Measurements from ENCODE around the gene ZNF746.
"Not testable (repeated sequence)": the region's sequence is repeated elsewhere in the genome, so short reads cannot be mapped to it uniquely, and the experiment has no call there.

ZNF746 gene

GRCh38 chr7:149459540-149460452, 37.8 kb downstream of the ZNF746 start:
- peak in 1 of 2 donors; percentile 10 for DNase-seq (ENCODE audit: low read depth in 2 of 2)

DNA sequence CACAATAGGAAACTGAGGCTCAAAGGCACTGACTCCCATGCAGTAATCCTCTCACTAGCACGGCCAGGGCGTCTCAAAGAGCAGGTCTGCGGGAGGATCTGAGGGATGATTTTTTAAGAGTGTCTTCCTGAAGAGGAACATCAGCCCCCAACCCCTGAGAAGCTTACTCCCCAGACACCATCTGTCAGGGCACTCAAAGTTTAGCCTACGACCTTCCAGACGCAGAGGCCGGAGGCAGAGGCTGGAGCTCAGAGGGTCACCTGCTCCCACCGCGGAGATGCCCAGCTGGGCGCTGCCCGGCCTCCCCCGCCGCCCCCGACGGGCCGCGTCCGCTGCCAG, 38.4 kb downstream of the ZNF746 start:
- no peak for DNase-seq (ENCODE audit: low read depth in 2 of 2)

DNA sequence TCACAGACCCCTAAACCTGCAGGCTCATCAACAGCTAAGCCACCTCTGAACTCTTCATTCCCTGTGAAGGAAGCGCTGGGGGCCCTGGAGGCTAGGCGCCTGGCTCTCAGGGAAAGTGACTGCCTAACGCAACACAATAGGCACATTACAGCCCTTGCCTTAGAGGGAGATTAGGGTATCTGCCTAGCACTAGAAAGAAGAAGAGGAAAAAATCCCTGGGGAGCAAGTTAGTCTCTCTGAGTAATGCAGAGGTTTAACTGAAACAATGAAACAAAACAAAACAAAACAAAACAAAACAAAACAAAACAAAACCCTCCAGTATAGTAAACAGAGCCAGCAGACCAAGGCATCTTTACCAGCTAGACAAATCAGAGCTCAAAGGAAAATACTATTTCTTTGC, 39.4 kb downstream of the ZNF746 start:
- no peak for DNase-seq (ENCODE audit: low read depth in 2 of 2)

GRCh38 chr7:149457766-149458165, 39.8 kb downstream of the ZNF746 start:
- no peak for DNase-seq (ENCODE audit: low read depth in 2 of 2)

GRCh38 chr7:149456506-149457421, 40.8 kb downstream of the ZNF746 start:
- DNase-seq (ENCODE audit: low read depth in 2 of 2), result no peak

DNA sequence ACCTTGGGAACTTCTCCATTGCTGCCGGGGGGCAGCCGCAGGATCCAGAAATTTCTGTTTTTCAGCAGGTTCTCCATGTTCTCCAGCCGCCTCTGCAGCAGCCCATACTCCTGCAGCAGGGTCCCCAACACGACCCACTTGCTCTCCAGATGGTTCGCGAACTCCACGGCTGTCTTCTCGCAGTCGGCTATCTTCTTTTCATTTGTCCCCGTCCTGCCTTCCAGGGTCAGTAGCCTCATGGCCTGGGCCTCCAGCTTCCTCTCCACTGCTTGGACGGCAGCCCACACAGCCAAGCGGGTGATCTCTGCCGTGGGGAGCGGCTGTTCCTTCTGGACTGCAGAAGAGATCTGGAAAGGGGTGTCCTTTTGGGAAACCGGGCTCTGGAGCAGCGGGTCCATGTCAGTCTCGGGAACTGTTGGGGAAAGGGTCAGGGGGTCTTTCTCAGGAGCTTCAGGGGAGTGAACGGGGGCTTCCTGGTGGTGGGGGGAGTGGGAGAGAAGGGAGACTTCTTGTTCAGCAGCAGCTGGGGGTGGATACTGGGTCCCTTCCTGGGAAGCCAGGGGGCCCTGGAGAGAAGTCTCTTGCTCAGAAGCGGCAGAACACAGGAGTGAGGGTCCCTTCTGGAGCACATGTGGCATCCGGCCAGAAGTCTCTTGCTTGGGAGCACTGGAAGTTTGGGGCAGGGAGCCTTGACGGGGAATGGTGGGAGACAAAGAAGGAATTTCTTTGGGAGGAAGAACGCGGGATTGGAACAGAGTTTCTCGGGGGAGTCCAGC, 42.2 kb downstream of the ZNF746 start:
- no peak for DNase-seq (ENCODE audit: low read depth in 2 of 2)

DNA sequence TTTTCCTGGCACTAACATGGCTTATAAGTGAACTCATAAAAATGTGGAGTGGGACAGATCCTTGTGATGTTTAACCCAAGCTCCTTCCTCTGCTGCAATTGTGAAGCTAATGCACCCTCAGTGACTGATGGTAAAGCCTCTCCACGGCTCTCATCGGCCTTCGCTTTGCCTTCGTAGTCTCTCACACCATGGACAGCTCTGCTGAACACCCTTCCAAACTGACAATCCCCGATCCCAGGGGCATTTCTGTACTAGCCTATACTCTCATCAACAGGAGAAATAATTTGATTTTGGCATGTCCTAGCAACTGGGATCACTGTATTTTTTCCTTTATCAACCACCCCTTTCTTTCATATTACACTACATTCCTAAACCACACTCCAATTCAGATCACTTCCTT, 42.9 kb downstream of the ZNF746 start:
- no peak for DNase-seq (ENCODE audit: low read depth in 2 of 2)

GRCh38 chr7:149454006-149454405, 43.6 kb downstream of the ZNF746 start:
- no peak for DNase-seq (ENCODE audit: low read depth in 2 of 2)

GRCh38 chr7:149450821-149451220, 46.8 kb downstream of the ZNF746 start:
- no peak for DNase-seq (ENCODE audit: low read depth in 2 of 2)

DNA sequence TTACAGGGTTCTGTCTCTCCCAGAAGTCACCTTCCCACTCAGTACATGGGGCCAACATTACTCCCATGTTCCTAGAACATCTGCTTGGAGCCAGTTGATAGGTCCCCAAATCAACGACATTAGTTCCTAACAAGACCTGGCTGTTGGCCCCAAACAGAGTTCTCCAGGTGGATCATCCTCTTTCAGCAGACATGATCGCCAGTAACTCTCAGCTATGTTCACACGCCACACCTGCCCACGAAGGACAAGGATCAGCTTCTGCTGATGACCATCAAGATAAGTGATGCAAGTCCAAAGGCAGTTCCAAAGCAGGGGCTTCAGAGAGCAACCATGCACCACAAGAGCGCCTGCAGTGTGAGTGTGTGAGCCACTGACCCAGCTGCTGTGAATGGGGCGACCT, 47.7 kb downstream of the ZNF746 start:
- DNase-seq (ENCODE audit: low read depth in 2 of 2), result no peak

GRCh38 chr7:149448961-149449360, 48.6 kb downstream of the ZNF746 start:
- DNase-seq (ENCODE audit: low read depth in 2 of 2), result no peak

GRCh38 chr7:149446026-149446425, 51.6 kb downstream of the ZNF746 start:
- not testable (repeated sequence) for DNase-seq (ENCODE audit: low read depth in 2 of 2)

- no peak for DNase-seq (ENCODE audit: low read depth in 2 of 2)
Measured at GRCh38 chr7:149444287-149444686, 53.3 kb downstream of the ZNF746 start.

DNA sequence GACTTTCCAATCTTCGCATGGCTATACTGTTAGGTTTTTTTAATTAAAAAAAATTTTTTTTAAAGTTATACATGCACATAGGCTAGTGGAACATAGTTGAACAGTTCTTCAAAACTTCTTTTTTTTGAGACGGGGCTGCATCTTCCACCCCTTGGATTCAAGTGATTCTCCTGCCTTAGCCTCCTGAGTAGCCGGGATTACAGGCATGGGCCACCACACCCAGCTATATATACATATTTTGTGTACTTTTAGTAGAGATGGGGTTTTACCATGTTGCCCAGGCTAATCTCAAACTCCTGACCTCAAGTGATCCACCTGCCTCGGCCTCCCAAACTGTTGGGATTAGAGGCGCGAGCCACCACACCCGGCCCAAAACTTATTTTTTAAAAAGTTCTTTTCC, 54.1 kb downstream of the ZNF746 start:
- DNase-seq (ENCODE audit: low read depth in 2 of 2), result no peak

DNA sequence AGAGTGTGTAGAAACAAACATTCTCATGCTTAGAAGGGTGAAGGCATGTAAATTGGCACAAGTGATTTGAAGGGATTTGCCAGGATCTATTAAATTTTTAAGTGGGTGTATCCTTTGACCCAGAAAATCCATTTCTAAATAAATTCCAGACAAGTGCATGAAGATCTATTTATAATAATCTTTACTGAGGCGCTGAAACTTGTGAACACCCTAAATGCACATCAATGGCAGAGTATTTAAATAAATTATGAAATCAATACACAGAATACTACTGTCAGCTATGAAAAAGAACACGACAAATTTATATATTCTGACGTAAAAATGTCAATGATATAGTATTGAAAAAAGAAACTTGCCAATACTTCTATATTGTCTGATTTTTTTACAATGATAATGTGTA, 54.7 kb downstream of the ZNF746 start:
- no peak for DNase-seq (ENCODE audit: low read depth in 2 of 2)

DNA sequence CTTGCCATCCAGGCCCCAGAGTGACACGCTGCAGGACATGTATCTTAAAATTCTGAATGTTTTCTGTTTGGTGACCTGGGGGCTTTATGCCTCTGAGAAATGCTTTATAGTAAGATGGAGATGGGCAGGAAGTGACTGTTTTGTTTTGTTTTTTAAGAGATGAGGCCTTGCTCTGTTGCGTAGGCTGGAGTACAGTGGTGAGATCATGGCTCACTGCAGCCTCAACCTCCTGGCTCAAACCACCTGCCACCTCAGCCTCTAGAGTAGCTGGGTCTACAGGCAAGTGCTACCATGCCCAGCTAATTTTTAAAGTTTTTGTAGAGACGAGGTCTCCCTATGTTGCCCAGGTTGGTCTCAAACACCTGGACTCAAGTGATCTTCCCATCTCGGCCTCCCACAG, 57.4 kb downstream of the ZNF746 start:
- no peak for DNase-seq (ENCODE audit: low read depth in 2 of 2)

- no peak for DNase-seq (ENCODE audit: low read depth in 2 of 2)
Measured at GRCh38 chr7:149436358-149436757, 61.3 kb downstream of the ZNF746 start.

DNA sequence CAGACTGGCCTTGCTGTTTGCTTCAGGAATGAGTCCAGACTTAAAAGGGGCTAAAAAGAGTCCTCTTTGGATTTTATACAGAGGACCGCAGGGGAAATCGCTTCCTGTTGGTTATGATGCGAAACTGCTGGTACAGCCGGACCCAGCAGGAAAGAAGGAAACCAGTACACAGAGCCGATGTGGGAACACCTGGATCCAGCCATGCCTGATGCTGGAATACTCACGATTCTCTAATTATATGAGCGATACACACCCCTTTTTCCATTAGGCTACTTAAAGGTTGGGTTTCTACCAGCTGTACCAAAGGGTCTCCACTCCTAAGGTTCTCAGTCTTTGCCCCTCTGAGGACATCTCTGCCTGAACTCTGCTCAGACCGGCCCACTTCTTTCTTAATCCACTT, 64.5 kb downstream of the ZNF746 start:
- DNase-seq (ENCODE audit: low read depth in 2 of 2), result no peak

- no peak for DNase-seq (ENCODE audit: low read depth in 2 of 2)
Measured at GRCh38 chr7:149432121-149432691, 65.4 kb downstream of the ZNF746 start.

DNA sequence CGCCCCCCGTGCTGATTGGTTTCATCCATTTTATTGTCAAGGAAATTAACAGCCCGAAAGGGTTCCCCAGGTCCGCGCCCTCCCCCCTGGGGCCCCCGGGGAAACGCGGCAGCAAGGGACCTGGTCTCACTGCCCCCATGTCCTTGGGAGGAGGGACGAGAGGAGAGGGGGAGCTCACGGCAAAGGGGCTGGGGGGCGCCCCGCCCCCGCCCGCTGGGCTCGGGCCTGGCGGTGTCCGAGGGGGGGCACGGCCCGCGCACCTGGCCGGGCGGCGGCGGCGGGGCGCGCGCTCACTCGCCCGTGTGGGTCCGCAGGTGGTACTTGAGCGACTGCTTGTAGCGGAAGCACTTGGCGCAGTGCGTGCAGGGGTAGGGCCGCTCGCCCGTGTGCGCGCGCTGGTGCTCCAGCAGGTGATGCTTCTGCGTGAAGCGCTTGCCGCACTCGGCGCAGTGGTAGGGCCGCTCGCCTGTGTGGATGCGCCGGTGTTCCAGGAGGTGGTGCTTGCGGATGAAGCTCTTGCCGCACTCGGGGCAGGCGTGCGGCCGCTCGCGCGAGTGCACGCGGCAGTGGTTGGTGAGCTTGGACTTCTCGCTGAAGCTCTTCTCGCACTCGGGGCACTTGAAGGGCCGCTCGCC, 66.0 kb downstream of the ZNF746 start:
- no peak for DNase-seq (ENCODE audit: low read depth in 2 of 2)

- DNase-seq (ENCODE audit: low read depth in 2 of 2), result no peak
Measured at GRCh38 chr7:149430192-149430591, 67.4 kb downstream of the ZNF746 start.

All from activated CD4-positive, alpha-beta T cell treated with anti-CD3 and anti-CD28 coated beads for 24 hours (primary cell).